CD4-positive, alpha-beta T cell treated with Interferon gamma for 1 hour (primary cell): ENCODE measurements around the gene PLA2G4E.

Source experiments
- DNase-seq: peaks from one replicate; pipeline ENCODE4 v3.0.0-alpha.2; 2020

The PLA2G4E gene

GRCh38 chr15:42020713-42021273 is at the start of gene PLA2G4E:
TSS of gene PLA2G4E (minus strand) at chr15:42021042. CDS start at chr15:42021030, 12 bp downstream.
- no peak for DNase-seq

GRCh38 chr15:42070279-42070975 is 49.6 kb upstream of the PLA2G4E start:
- no peak for DNase-seq

GRCh38 chr15:42069496-42070278 is 48.8 kb upstream of the PLA2G4E start:
- no peak for DNase-seq

GRCh38 chr15:42069025-42069424 is 48.2 kb upstream of the PLA2G4E start:
- DNase-seq = no peak

- no peak for DNase-seq
Measured at GRCh38 chr15:42068601-42069000, 47.8 kb upstream of the PLA2G4E start.

- no peak for DNase-seq
Measured at GRCh38 chr15:42066764-42067415, 46.0 kb upstream of the PLA2G4E start.

- DNase-seq = no peak
Measured at GRCh38 chr15:42065468-42065867, 44.6 kb upstream of the PLA2G4E start.

GRCh38 chr15:42065033-42065432 is 44.2 kb upstream of the PLA2G4E start:
- no peak for DNase-seq

GRCh38 chr15:42064271-42064670 is 43.4 kb upstream of the PLA2G4E start:
- DNase-seq = no peak

- DNase-seq = no peak
Measured at GRCh38 chr15:42063122-42063848, 42.4 kb upstream of the PLA2G4E start.

- DNase-seq = no peak
Measured at GRCh38 chr15:42062284-42062806, 41.5 kb upstream of the PLA2G4E start.

GRCh38 chr15:42060797-42061196 is 40.0 kb upstream of the PLA2G4E start:
- no peak for DNase-seq

GRCh38 chr15:42060477-42060763 is 39.6 kb upstream of the PLA2G4E start:
- DNase-seq = no peak

- DNase-seq = peak; percentile 42
Measured at GRCh38 chr15:42059661-42060476, 39.0 kb upstream of the PLA2G4E start.

- no peak for DNase-seq
Measured at GRCh38 chr15:42058791-42059190, 37.9 kb upstream of the PLA2G4E start.

GRCh38 chr15:42057799-42058646 is 37.2 kb upstream of the PLA2G4E start:
- no peak for DNase-seq

GRCh38 chr15:42056934-42057798 is 36.3 kb upstream of the PLA2G4E start:
- peak; percentile 76 for DNase-seq

GRCh38 chr15:42053914-42054313 is 33.1 kb upstream of the PLA2G4E start:
- no peak for DNase-seq

- DNase-seq = no peak
Measured at GRCh38 chr15:42053010-42053409, 32.2 kb upstream of the PLA2G4E start.
